ENCODE measurements around the gene MED8. TPM values are rescaled to one million over a fixed set of nuclear protein-coding genes. Genes with fewer than 3 reads are reported as not detected.

Gene MED8
- total RNA-seq, 1 experiment from 2014 or later: 36.0 TPM

- no peak for TF ChIP-seq CTCF (IDR thresholded peaks at IDR 0.05 in 2 of 3, conservative IDR thresholded peaks at IDR 0.05 in 1 of 3; ENCODE audit: borderline replicate concordance in 1 of 3, insufficient read depth in 1 of 3, low read depth in 2 of 3, low read length in 2 of 3)
- no peak for TF ChIP-seq CBX3 (IDR thresholded peaks at IDR 0.05; ENCODE audit: low read depth)
- TF ChIP-seq SIN3A (IDR thresholded peaks at IDR 0.05; ENCODE audit: low read depth): no peak
- no peak for TF ChIP-seq EZH2phosphoT487 (IDR thresholded peaks at IDR 0.05; ENCODE audit: borderline replicate concordance)
Measured at GRCh38 chr1:43381612-43382011, 8.0 kb downstream of the MED8 start (continued).

GRCh38 chr1:43379476-43379875 is 10.1 kb downstream of the MED8 start:
- ChIA-PET RAD21 (ENCODE audit: low non-redundant PET in 1 of 2, low total read pairs in 2 of 2, uncharacterized antibody in 2 of 2, unreplicated experiment in 2 of 2) (no interaction called here), POLR2A (no interaction called here), CTCF (no interaction called here)
- BruUV-seq (replicated peaks): no TSS peak
- H3K4me1 ChIP-seq (ENCODE audit: control insufficient read depth in 1 of 2, insufficient read depth in 2 of 2, low read length in 2 of 2): peaks cover 2 to 14% of the 10 kb centered on the region in 2 experiments
- no peaks in the 10 kb centered on the region for H3K79me2 ChIP-seq (ENCODE audit: insufficient read depth, low read length)
- H2AFZ ChIP-seq (ENCODE audit: low read depth, low read length, poor library complexity, severe bottlenecking): no peak overlapping the region
- peaks cover 4 to 12% of the 10 kb centered on the region in 2 experiments for H3K36me3 ChIP-seq (ENCODE audit: control insufficient read depth in 1 of 2, insufficient read depth in 2 of 2, low read length in 2 of 2)
- ATAC-seq: no peak
- no peak overlapping the region for H3K27ac ChIP-seq (ENCODE audit: low read depth, low read length)
- no peak overlapping the region for H3K4me3 ChIP-seq (replicated peaks in 1 of 2; ENCODE audit: low read depth in 1 of 2, low read length in 2 of 2)
- DNase-seq (ENCODE audit: low read depth, low spot score): no peak
- H4K20me1 ChIP-seq (ENCODE audit: insufficient read depth): no peaks in the 10 kb centered on the region
- H3K9me3 ChIP-seq (ENCODE audit: control insufficient read depth in 1 of 2, insufficient read depth in 1 of 2, low read depth in 1 of 2, low read length in 2 of 2): no peaks in the 10 kb centered on the region
- H3K9me2 ChIP-seq (ENCODE audit: insufficient read depth): no peaks in the 10 kb centered on the region
- H3K4me2 ChIP-seq (ENCODE audit: low read length): no peak overlapping the region
- intact Hi-C loops (cut with micrococcal nuclease): no loop called here
- no peaks in the 10 kb centered on the region for H3K27me3 ChIP-seq (ENCODE audit: insufficient read depth, low read length)
- H3K9ac ChIP-seq (ENCODE audit: low read length): no peak overlapping the region
- TF ChIP-seq SRF (IDR thresholded peaks at IDR 0.05; ENCODE audit: low read depth) (no peak), ELF1 (IDR thresholded peaks at IDR 0.05; ENCODE audit: borderline replicate concordance, low read depth) (no peak), CBX3 (IDR thresholded peaks at IDR 0.05; ENCODE audit: low read depth) (no peak), YY1 (IDR thresholded peaks at IDR 0.05; ENCODE audit: extremely low read depth, insufficient replicate concordance, low read depth, low read length) (no peak), CEBPB (IDR thresholded peaks at IDR 0.05; ENCODE audit: low read depth) (no peak), POLR2A (IDR thresholded peaks at IDR 0.05; ENCODE audit: borderline replicate concordance, extremely low read depth, insufficient read depth, insufficient read length) (no peak), ZNF274 (IDR thresholded peaks at IDR 0.05; ENCODE audit: low read depth, low read length) (no peak), EZH2 (IDR thresholded peaks at IDR 0.05) (no peak), FOSL1 (IDR thresholded peaks at IDR 0.05; ENCODE audit: low read depth) (no peak), SP1 (IDR thresholded peaks at IDR 0.05; ENCODE audit: low read depth) (no peak), ZFX (IDR thresholded peaks at IDR 0.05) (no peak), EZH2phosphoT487 (IDR thresholded peaks at IDR 0.05; ENCODE audit: borderline replicate concordance) (no peak), TCF7L2 (IDR thresholded peaks at IDR 0.05; ENCODE audit: borderline replicate concordance, extremely low read depth, insufficient read depth, insufficient read length) (no peak), ATF3 (IDR thresholded peaks at IDR 0.05) (no peak), SIN3A (IDR thresholded peaks at IDR 0.05; ENCODE audit: low read depth) (no peak), MAX (IDR thresholded peaks at IDR 0.05) (no peak)

All from HCT116 (cell line).